Measurements from ENCODE around the gene SSR3.

SSR3 gene

DNA sequence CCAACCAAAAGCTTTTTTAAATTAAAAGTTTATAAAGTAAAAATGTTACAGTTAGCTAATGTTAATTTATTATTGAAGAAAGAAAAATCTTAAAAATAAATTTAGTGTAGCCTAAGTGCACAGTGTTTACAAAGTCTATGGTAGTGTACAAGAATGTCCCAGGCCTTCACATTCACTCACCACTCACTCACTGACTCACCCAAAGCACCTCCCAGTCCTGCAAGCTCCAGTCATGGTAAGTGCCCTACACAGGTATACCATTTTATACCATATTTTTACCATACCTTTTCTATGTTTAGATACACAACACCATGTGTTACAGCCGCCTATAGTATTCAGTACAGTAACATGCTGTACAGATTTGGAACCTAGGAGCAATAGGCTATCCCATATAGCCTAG, 29.1 kb downstream of the SSR3 start:
- TF ChIP-seq LEF1 (IDR thresholded peaks at IDR 0.05; ENCODE audit: borderline replicate concordance) (no peak), FOXM1 (IDR thresholded peaks at IDR 0.05; ENCODE audit: borderline replicate concordance) (no peak), ZNF384 (IDR thresholded peaks at IDR 0.05) (no peak), NFRKB (IDR thresholded peaks at IDR 0.05) (no peak), FOXK2 (IDR thresholded peaks at IDR 0.05) (no peak), HDGF (IDR thresholded peaks at IDR 0.05; ENCODE audit: borderline replicate concordance) (no peak), SUZ12 (IDR thresholded peaks at IDR 0.05) (no peak)
- POLR2A ChIA-PET, result interaction anchor here (1.5 kb wide), 1 partner anchor 563 kb away, joined by 4 read pairs; no protein-coding TSS in a partner anchor
- CTCF ChIA-PET, result interaction anchor here (0.7 to 1.2 kb wide), 3 partner anchors 14 to 351 kb away, joined by 3 to 4 read pairs (median 3); no protein-coding TSS in a partner anchor
- DNase-seq (ENCODE audit: extremely low spot score), result no peak

DNA sequence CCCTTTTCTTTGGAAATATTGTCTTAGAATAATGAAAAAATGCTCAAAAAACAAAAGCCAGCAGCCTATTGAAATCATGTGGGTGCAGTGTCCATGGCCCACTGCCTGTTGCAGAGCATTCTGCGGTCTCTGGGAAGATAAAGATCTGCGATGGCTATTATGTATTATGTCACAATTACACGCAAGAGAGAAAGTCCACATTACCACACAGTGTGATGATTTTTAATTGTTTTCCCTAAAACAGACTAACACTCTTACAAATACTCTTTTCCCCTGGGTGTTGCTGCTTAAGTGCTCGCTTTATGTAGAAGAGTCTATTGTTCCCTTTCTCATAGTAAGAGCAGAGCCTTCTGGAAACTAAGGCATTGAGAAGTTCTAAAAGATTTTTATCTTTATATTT, 32.2 kb downstream of the SSR3 start:
- ChIA-PET POLR2A (no interaction called here), CTCF (no interaction called here)
- DNase-seq (ENCODE audit: extremely low spot score), result no peak
- no peak for TF ChIP-seq CTBP1 (IDR thresholded peaks at IDR 0.05; ENCODE audit: borderline replicate concordance)
- TF ChIP-seq BHLHE40 (IDR thresholded peaks at IDR 0.05; ENCODE audit: borderline replicate concordance), result no peak
- TF ChIP-seq ELF4 (IDR thresholded peaks at IDR 0.05), result no peak
- no peak for TF ChIP-seq NFRKB (IDR thresholded peaks at IDR 0.05)

DNA sequence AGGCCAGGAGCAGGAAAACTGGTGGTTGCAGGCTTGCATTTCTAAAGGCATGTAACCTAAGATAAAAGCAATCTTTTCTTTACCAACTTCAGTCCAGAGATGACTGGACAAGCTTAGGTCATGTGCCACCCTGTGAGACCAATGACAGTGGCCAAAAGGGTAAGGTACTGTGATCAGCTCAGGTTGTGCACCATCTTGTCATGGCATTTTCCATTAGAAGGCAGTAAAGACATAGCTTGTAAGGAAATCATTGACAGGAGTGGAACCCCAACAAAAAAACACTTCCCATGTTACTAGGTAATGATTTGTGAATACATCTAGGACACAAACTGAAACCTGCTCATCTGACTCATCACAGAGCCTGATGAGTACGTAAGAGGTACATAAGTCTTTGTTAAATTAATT, 35.2 kb downstream of the SSR3 start:
- POLR2A ChIA-PET, result no interaction called here
- TF ChIP-seq FOXM1 (IDR thresholded peaks at IDR 0.05; ENCODE audit: borderline replicate concordance) (no peak), ELF4 (IDR thresholded peaks at IDR 0.05) (no peak), FOXA1 (IDR thresholded peaks at IDR 0.05) (no peak), LEF1 (IDR thresholded peaks at IDR 0.05; ENCODE audit: borderline replicate concordance) (no peak), BHLHE40 (IDR thresholded peaks at IDR 0.05; ENCODE audit: borderline replicate concordance) (no peak), L3MBTL2 (conservative IDR thresholded peaks at IDR 0.05) (no peak), SP1 (IDR thresholded peaks at IDR 0.05) (no peak), TARDBP (IDR thresholded peaks at IDR 0.05) (no peak), ZNF384 (IDR thresholded peaks at IDR 0.05) (no peak), NFRKB (IDR thresholded peaks at IDR 0.05) (no peak), ARNT (IDR thresholded peaks at IDR 0.05) (no peak), HDGF (IDR thresholded peaks at IDR 0.05; ENCODE audit: borderline replicate concordance) (no peak), FOXK2 (IDR thresholded peaks at IDR 0.05) (no peak), SUZ12 (IDR thresholded peaks at IDR 0.05) (no peak)
- TF ChIP-seq, protein P1, sequence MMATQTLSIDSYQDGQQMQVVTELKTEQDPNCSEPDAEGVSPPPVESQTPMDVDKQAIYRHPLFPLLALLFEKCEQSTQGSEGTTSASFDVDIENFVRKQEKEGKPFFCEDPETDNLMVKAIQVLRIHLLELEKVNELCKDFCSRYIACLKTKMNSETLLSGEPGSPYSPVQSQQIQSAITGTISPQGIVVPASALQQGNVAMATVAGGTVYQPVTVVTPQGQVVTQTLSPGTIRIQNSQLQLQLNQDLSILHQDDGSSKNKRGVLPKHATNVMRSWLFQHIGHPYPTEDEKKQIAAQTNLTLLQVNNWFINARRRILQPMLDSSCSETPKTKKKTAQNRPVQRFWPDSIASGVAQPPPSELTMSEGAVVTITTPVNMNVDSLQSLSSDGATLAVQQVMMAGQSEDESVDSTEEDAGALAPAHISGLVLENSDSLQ (IDR thresholded peaks at IDR 0.05), result no peak
- DNase-seq (ENCODE audit: extremely low spot score), result no peak
- CTCF ChIA-PET, result no interaction called here

DNA sequence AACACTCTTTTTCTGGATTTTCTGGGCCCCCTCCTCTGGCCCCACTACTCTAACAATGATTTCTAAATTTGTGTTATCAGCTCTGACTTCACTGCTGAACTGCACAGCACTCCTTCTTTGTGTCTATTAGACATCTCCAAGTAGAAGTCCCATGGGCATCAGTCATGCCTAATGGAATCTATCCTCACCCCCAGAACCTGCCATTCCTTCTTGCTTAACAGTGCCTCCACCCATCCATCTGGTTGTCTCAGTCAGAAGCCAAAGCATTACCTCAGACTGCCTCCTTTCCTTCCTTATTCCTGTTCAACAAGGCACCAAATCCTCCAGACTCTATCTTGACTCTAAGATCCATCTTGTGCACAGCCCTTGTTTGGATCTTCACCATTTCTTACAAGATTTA, 36.2 kb downstream of the SSR3 start:
- ChIA-PET POLR2A (no interaction called here), CTCF (interaction anchor here (0.7 kb wide), 1 partner anchor 16 kb away, joined by 3 read pairs; no protein-coding TSS in a partner anchor)
- DNase-seq (ENCODE audit: extremely low spot score), result no peak
- no peak for TF ChIP-seq FOXA1 (IDR thresholded peaks at IDR 0.05)
- no peak for TF ChIP-seq SUZ12 (IDR thresholded peaks at IDR 0.05)
- no peak for TF ChIP-seq HDGF (IDR thresholded peaks at IDR 0.05; ENCODE audit: borderline replicate concordance)
- no peak for TF ChIP-seq FOXM1 (IDR thresholded peaks at IDR 0.05; ENCODE audit: borderline replicate concordance)
- TF ChIP-seq CTBP1 (IDR thresholded peaks at IDR 0.05; ENCODE audit: borderline replicate concordance), result no peak
- TF ChIP-seq NFRKB (IDR thresholded peaks at IDR 0.05), result no peak
- TF ChIP-seq FOXK2 (IDR thresholded peaks at IDR 0.05), result no peak
- TF ChIP-seq, protein P1 (IDR thresholded peaks at IDR 0.05), result no peak
- TF ChIP-seq L3MBTL2 (conservative IDR thresholded peaks at IDR 0.05), result no peak
- no peak for TF ChIP-seq LEF1 (IDR thresholded peaks at IDR 0.05; ENCODE audit: borderline replicate concordance)

DNA sequence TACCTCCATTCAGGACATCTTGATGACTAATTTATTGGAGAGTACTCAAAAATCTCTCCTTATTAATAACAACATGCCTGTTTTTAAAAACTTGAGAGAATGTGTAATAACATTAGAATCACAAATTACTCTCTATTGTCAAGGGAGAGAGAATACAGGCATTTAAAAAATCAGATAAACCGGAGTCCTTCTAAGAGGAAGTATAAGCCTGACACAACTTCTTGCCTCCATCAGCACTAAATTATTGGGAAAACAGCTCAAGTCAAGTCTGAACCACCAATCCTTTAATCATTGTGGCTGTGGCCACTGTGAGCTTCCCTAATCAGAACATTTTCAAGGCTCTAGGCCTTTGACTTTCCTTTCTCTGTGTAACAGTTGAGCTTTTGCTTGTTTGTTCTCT, 38.0 kb downstream of the SSR3 start:
- ChIA-PET POLR2A (no interaction called here), CTCF (interaction anchor here (0.7 kb wide), 1 partner anchor 234 kb away, joined by 3 read pairs; no protein-coding TSS in a partner anchor)
- TF ChIP-seq LEF1 (IDR thresholded peaks at IDR 0.05; ENCODE audit: borderline replicate concordance) (no peak), FOXM1 (IDR thresholded peaks at IDR 0.05; ENCODE audit: borderline replicate concordance) (no peak), ZNF384 (IDR thresholded peaks at IDR 0.05) (no peak), BHLHE40 (IDR thresholded peaks at IDR 0.05; ENCODE audit: borderline replicate concordance) (no peak), FOXA1 (IDR thresholded peaks at IDR 0.05) (no peak), FOXK2 (IDR thresholded peaks at IDR 0.05) (no peak), HDGF (IDR thresholded peaks at IDR 0.05; ENCODE audit: borderline replicate concordance) (no peak)
- no peak for DNase-seq (ENCODE audit: extremely low spot score)

DNA sequence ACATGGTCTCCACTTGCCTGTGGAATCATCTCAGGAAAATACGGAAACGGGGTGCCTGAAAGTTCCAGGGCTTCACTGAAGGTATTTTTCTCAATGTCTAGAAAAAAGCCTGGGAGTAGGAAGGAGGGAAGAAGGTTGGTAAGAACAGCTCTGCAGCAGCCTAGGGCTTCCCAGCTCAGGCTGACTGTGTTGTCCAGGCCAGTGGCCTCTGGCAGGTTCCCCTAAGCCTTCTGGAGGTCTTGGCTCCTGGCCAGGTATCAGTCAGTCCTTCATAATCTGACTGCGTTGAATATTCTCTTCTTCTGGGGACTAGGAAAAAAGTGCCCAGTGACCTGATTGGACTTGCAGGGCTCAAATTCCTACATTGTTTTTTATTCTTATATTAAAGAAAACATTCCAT, 38.6 kb downstream of the SSR3 start:
- TF ChIP-seq CTBP1 (IDR thresholded peaks at IDR 0.05; ENCODE audit: borderline replicate concordance) (no peak), LEF1 (IDR thresholded peaks at IDR 0.05; ENCODE audit: borderline replicate concordance) (no peak), L3MBTL2 (conservative IDR thresholded peaks at IDR 0.05) (no peak), ELF4 (IDR thresholded peaks at IDR 0.05) (no peak), FOXA1 (IDR thresholded peaks at IDR 0.05) (no peak), ARNT (IDR thresholded peaks at IDR 0.05) (no peak), SUZ12 (IDR thresholded peaks at IDR 0.05) (no peak), ZNF384 (IDR thresholded peaks at IDR 0.05) (no peak), FOXK2 (IDR thresholded peaks at IDR 0.05) (no peak), TARDBP (IDR thresholded peaks at IDR 0.05) (no peak), SP1 (IDR thresholded peaks at IDR 0.05) (no peak), HDGF (IDR thresholded peaks at IDR 0.05; ENCODE audit: borderline replicate concordance) (no peak), NFRKB (IDR thresholded peaks at IDR 0.05) (no peak), FOXM1 (IDR thresholded peaks at IDR 0.05; ENCODE audit: borderline replicate concordance) (no peak), BHLHE40 (IDR thresholded peaks at IDR 0.05; ENCODE audit: borderline replicate concordance) (no peak)
- TF ChIP-seq, protein P1 (IDR thresholded peaks at IDR 0.05), result no peak
- CTCF ChIA-PET, result interaction anchor here (0.7 kb wide), 1 partner anchor 235 kb away, joined by 3 read pairs; no protein-coding TSS in a partner anchor
- POLR2A ChIA-PET, result no interaction called here
- DNase-seq (ENCODE audit: extremely low spot score), result no peak

Measured in HEK293T (cell line).